ENCODE measurements around the gene VDAC2. TPM values are rescaled to one million over a fixed set of nuclear protein-coding genes. Genes with fewer than 3 reads are reported as not detected.
A peak's percentile ranks its signal among the peaks of the same experiment; 100 is the strongest.
"Not testable (repeated sequence)": the region's sequence is repeated elsewhere in the genome, so short reads cannot be mapped to it uniquely, and the experiment has no call there.

Gene VDAC2
- total and polyA plus RNA-seq, 2 donors: 78.3 to 146 TPM

- no peak for DNase-seq (ENCODE audit: low read depth in 6 of 9, low spot score in 9 of 9)
- no peaks in the 10 kb centered on the region for H3K36me3 ChIP-seq (ENCODE audit: control insufficient read depth in 2 of 2, insufficient read depth in 2 of 2, low read length in 1 of 2)
- H3K4me1 ChIP-seq (ENCODE audit: control insufficient read depth in 2 of 2, insufficient read depth in 2 of 2, low read length in 2 of 2): peaks cover 4 to 8% of the 10 kb centered on the region in 2 donors
- no peak overlapping the region for H3K27ac ChIP-seq (ENCODE audit: low read depth in 1 of 2, low read length in 1 of 2)
- 96% methylated on average over 2 of the region's 2 CpGs for WGBS
- H3K27me3 ChIP-seq (ENCODE audit: control insufficient read depth in 2 of 2, insufficient read depth in 1 of 2, low read length in 1 of 2): no peaks in the 10 kb centered on the region
- H3K4me3 ChIP-seq (ENCODE audit: low read length in 2 of 2): no peak overlapping the region
- no peaks in the 10 kb centered on the region for H3K9me3 ChIP-seq (ENCODE audit: control insufficient read depth in 2 of 2, insufficient read depth in 1 of 2, low read length in 1 of 2)
These were observed 4.7 kb upstream of the VDAC2 start for GRCh38 chr10:75205908-75206307.

GRCh38 chr10:75206638-75207037 lies 4.0 kb upstream of the VDAC2 start:
- H3K4me1 ChIP-seq (ENCODE audit: control insufficient read depth in 2 of 2, insufficient read depth in 2 of 2, low read length in 2 of 2): peaks cover 6 to 12% of the 10 kb centered on the region in 2 donors
- H3K4me3 ChIP-seq (ENCODE audit: low read length in 2 of 2); H3K9me3 ChIP-seq (ENCODE audit: control insufficient read depth in 2 of 2, insufficient read depth in 1 of 2, low read length in 1 of 2); DNase-seq (ENCODE audit: low read depth in 6 of 9, low spot score in 9 of 9); H3K27me3 ChIP-seq (ENCODE audit: control insufficient read depth in 2 of 2, insufficient read depth in 1 of 2, low read length in 1 of 2); H3K36me3 ChIP-seq (ENCODE audit: control insufficient read depth in 2 of 2, insufficient read depth in 2 of 2, low read length in 1 of 2); H3K27ac ChIP-seq (ENCODE audit: low read depth in 1 of 2, low read length in 1 of 2): not testable (repeated sequence)
- WGBS: 94% methylated on average over 14 of the region's 14 CpGs

- Histone ChIP-seq H3K36me3 (ENCODE audit: control insufficient read depth in 2 of 2, insufficient read depth in 2 of 2, low read length in 1 of 2) (peaks cover 0 to 5% of the 10 kb centered on the region in 2 donors), H3K9me3 (ENCODE audit: control insufficient read depth in 2 of 2, insufficient read depth in 1 of 2, low read length in 1 of 2) (no peaks in the 10 kb centered on the region), H3K4me3 (ENCODE audit: low read length in 2 of 2) (no peak overlapping the region), H3K27me3 (ENCODE audit: control insufficient read depth in 2 of 2, insufficient read depth in 1 of 2, low read length in 1 of 2) (no peaks in the 10 kb centered on the region), H3K27ac (ENCODE audit: low read depth in 1 of 2, low read length in 1 of 2) (peak overlapping the region in 1 of 2 donors; percentile 38), H3K4me1 (ENCODE audit: control insufficient read depth in 2 of 2, insufficient read depth in 2 of 2, low read length in 2 of 2) (peaks cover 8 to 16% of the 10 kb centered on the region in 2 donors)
- 83% methylated on average over 13 of the region's 13 CpGs for WGBS
- no peak for DNase-seq (ENCODE audit: low read depth in 6 of 9, low spot score in 9 of 9)
These were observed 3.3 kb upstream of the VDAC2 start for GRCh38 chr10:75207079-75207856.

GRCh38 chr10:75207857-75208144 lies 2.8 kb upstream of the VDAC2 start:
- Histone ChIP-seq H3K9me3 (ENCODE audit: control insufficient read depth in 2 of 2, insufficient read depth in 1 of 2, low read length in 1 of 2) (no peaks in the 10 kb centered on the region), H3K4me3 (ENCODE audit: low read length in 2 of 2) (no peak overlapping the region), H3K36me3 (ENCODE audit: control insufficient read depth in 2 of 2, insufficient read depth in 2 of 2, low read length in 1 of 2) (peaks cover 0 to 10% of the 10 kb centered on the region in 2 donors), H3K27me3 (ENCODE audit: control insufficient read depth in 2 of 2, insufficient read depth in 1 of 2, low read length in 1 of 2) (no peaks in the 10 kb centered on the region), H3K27ac (ENCODE audit: low read depth in 1 of 2, low read length in 1 of 2) (peak overlapping the region in 1 of 2 donors; percentile 38), H3K4me1 (ENCODE audit: control insufficient read depth in 2 of 2, insufficient read depth in 2 of 2, low read length in 2 of 2) (peaks cover 8 to 19% of the 10 kb centered on the region in 2 donors)
- WGBS: 91% methylated on average over 1 of the region's 1 CpG
- DNase-seq (ENCODE audit: low read depth in 6 of 9, low spot score in 9 of 9): no peak

- 94% methylated on average over 4 of the region's 4 CpGs for WGBS
- H3K4me1 ChIP-seq (ENCODE audit: control insufficient read depth in 2 of 2, insufficient read depth in 2 of 2, low read length in 2 of 2): peaks cover 8 to 19% of the 10 kb centered on the region in 2 donors
- peak overlapping the region in 1 of 2 donors; percentile 38 for H3K27ac ChIP-seq (ENCODE audit: low read depth in 1 of 2, low read length in 1 of 2)
- H3K9me3 ChIP-seq (ENCODE audit: control insufficient read depth in 2 of 2, insufficient read depth in 1 of 2, low read length in 1 of 2): no peaks in the 10 kb centered on the region
- H3K36me3 ChIP-seq (ENCODE audit: control insufficient read depth in 2 of 2, insufficient read depth in 2 of 2, low read length in 1 of 2): peaks cover 0 to 14% of the 10 kb centered on the region in 2 donors
- no peaks in the 10 kb centered on the region for H3K27me3 ChIP-seq (ENCODE audit: control insufficient read depth in 2 of 2, insufficient read depth in 1 of 2, low read length in 1 of 2)
- no peak overlapping the region for H3K4me3 ChIP-seq (ENCODE audit: low read length in 2 of 2)
- DNase-seq (ENCODE audit: low read depth in 6 of 9, low spot score in 9 of 9): peak in 1 of 9 donors; percentile 23
These were observed 2.4 kb upstream of the VDAC2 start for GRCh38 chr10:75208181-75208580.

- Histone ChIP-seq H3K9me3 (ENCODE audit: control insufficient read depth in 2 of 2, insufficient read depth in 1 of 2, low read length in 1 of 2) (no peaks in the 10 kb centered on the region), H3K4me1 (ENCODE audit: control insufficient read depth in 2 of 2, insufficient read depth in 2 of 2, low read length in 2 of 2) (peaks cover 8 to 19% of the 10 kb centered on the region in 2 donors), H3K27me3 (ENCODE audit: control insufficient read depth in 2 of 2, insufficient read depth in 1 of 2, low read length in 1 of 2) (no peaks in the 10 kb centered on the region), H3K4me3 (ENCODE audit: low read length in 2 of 2) (peak overlapping the region; percentile 75 to 83), H3K27ac (ENCODE audit: low read depth in 1 of 2, low read length in 1 of 2) (peak overlapping the region; percentile 95 to 100), H3K36me3 (ENCODE audit: control insufficient read depth in 2 of 2, insufficient read depth in 2 of 2, low read length in 1 of 2) (peaks cover 0 to 21% of the 10 kb centered on the region in 2 donors)
- DNase-seq (ENCODE audit: low read depth in 6 of 9, low spot score in 9 of 9): no peak
- 88% methylated on average over 16 of the region's 16 CpGs for WGBS
These were observed 1.3 kb upstream of the VDAC2 start for GRCh38 chr10:75209086-75209920.

- no peaks in the 10 kb centered on the region for H3K27me3 ChIP-seq (ENCODE audit: control insufficient read depth in 2 of 2, insufficient read depth in 1 of 2, low read length in 1 of 2)
- DNase-seq (ENCODE audit: low read depth in 6 of 9, low spot score in 9 of 9): peak; percentile 27 to 90 (median 68)
- peaks cover 6 to 26% of the 10 kb centered on the region in 2 donors for H3K36me3 ChIP-seq (ENCODE audit: control insufficient read depth in 2 of 2, insufficient read depth in 2 of 2, low read length in 1 of 2)
- under 1% methylated on average over 19 of the region's 19 CpGs for WGBS
- H3K4me1 ChIP-seq (ENCODE audit: control insufficient read depth in 2 of 2, insufficient read depth in 2 of 2, low read length in 2 of 2): peaks cover 8 to 19% of the 10 kb centered on the region in 2 donors
- peak overlapping the region; percentile 95 to 100 for H3K27ac ChIP-seq (ENCODE audit: low read depth in 1 of 2, low read length in 1 of 2)
- H3K9me3 ChIP-seq (ENCODE audit: control insufficient read depth in 2 of 2, insufficient read depth in 1 of 2, low read length in 1 of 2): no peaks in the 10 kb centered on the region
- H3K4me3 ChIP-seq (ENCODE audit: low read length in 2 of 2): peak overlapping the region; percentile 75 to 83
These were observed 695 bp upstream of the VDAC2 start for GRCh38 chr10:75209921-75210281.

GRCh38 chr10:75211007-75211691 lies 553 bp downstream of the VDAC2 start:
- peaks cover 6 to 36% of the 10 kb centered on the region in 2 donors for H3K36me3 ChIP-seq (ENCODE audit: control insufficient read depth in 2 of 2, insufficient read depth in 2 of 2, low read length in 1 of 2)
- peak overlapping the region; percentile 75 to 83 for H3K4me3 ChIP-seq (ENCODE audit: low read length in 2 of 2)
- H3K4me1 ChIP-seq (ENCODE audit: control insufficient read depth in 2 of 2, insufficient read depth in 2 of 2, low read length in 2 of 2): peaks cover 8 to 19% of the 10 kb centered on the region in 2 donors
- H3K27me3 ChIP-seq (ENCODE audit: control insufficient read depth in 2 of 2, insufficient read depth in 1 of 2, low read length in 1 of 2): no peaks in the 10 kb centered on the region
- peak overlapping the region; percentile 95 to 100 for H3K27ac ChIP-seq (ENCODE audit: low read depth in 1 of 2, low read length in 1 of 2)
- no peaks in the 10 kb centered on the region for H3K9me3 ChIP-seq (ENCODE audit: control insufficient read depth in 2 of 2, insufficient read depth in 1 of 2, low read length in 1 of 2)
- DNase-seq (ENCODE audit: low read depth in 6 of 9, low spot score in 9 of 9): peak in 4 of 9 donors; percentile 10 to 41 (median 19)
- WGBS: under 1% methylated on average over 38 of the region's 38 CpGs

All from thymus (tissue), 11 donors.